GM18861 (cell line): Measurements from ENCODE around the gene FOLR1.
"Not testable (repeated sequence)": the region's sequence is repeated elsewhere in the genome, so short reads cannot be mapped to it uniquely, and the experiment has no call there.

Source experiments
- ATAC-seq: cut with Tn5 transposase; IDR thresholded peaks from one replicate; pipeline ENCODE4 v1.9.1; 2021; ENCODE audit not compliant: unreplicated experiment

Gene FOLR1

DNA sequence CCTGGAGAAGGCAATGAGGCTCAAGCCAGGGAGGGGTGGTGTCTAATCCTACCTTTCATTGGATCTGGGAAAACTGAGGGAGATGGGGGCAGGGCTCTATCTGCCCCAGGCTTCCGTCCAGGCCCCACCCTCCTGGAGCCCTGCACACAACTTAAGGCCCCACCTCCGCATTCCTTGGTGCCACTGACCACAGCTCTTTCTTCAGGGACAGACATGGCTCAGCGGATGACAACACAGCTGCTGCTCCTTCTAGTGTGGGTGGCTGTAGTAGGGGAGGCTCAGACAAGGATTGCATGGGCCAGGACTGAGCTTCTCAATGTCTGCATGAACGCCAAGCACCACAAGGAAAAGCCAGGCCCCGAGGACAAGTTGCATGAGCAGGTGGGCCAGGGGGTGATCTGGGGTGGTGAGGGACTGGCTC is at the start of gene FOLR1:
Gene FOLR1, plus strand, starts transcription at position 180 of the 421 bp plus-strand sequence. Its CDS starts 34 bp downstream, at position 214.
- no peak for ATAC-seq

DNA sequence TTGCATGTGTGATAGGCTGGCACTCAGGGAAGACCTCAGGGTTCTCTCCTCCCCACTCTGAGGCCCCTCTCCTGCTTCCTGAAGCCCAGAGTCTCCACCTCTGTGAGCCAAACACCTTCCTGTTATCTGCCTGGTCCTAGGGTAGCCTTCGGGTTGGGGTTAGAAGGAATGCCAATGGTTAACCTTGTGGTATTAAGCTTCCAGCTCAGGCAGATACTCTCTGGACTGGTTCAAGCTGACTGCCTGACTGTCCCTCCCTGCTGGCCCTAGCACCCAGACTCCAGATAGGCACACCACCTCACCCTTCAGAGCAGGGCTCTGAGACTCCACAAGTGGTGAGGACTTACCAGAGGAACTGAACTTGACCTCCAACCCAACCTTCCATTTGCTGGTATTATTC is 49.4 kb upstream of the FOLR1 start:
- ATAC-seq: not testable (repeated sequence)

DNA sequence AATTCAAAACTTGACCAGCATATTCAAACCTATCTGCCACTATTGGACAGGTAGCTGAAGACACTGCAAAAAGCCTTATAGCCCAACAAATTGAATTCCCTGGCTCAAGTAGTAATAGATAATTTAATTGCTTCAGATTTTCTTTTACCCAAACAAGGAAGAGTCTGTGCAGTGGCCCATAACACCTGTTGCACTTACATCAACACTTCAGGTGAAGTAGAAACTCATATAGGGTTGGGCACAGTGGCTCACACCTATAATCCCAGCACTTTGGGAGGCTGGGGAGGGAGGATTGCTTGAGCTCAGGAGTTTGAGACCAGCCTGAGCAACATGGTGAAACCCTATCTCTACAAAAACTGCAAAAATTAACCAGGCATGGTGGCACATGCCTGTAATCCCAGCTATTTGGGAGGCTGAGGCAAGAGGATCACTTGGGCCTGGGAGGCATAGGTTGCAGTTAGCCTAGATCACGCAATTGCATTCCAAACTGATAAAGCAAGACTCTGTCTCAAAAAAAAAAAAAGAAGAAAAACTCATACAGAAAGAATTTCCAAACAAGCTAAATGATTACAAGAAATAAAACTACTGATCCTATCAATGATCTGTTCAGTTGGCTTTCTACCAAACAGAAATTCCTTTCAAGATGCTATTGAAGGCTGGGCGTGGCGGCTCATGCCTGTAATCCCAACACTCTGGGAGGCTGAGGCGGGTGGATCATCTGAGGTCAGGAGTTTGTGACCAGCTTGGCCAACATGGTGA is 47.0 kb upstream of the FOLR1 start:
- no peak for ATAC-seq

DNA sequence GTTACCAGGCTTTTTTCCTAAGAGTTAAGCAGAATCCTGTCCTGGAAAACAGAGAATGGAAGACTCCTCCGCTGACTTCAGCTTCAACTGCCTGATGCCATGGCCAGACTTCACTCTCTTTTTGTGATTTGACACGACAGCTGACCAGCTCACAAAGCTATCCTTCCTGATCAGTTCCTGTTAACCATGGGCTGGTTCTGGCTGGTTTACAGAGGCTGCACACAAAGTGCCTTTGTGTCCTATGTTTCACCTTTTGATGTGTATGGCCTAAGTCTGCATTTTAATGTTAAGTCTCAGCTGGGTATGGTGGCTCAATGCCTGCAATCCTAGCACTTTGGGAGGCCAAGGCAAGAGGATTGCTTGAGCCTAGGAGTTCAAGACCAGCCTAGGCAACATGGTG is 45.3 kb upstream of the FOLR1 start:
- no peak for ATAC-seq

DNA sequence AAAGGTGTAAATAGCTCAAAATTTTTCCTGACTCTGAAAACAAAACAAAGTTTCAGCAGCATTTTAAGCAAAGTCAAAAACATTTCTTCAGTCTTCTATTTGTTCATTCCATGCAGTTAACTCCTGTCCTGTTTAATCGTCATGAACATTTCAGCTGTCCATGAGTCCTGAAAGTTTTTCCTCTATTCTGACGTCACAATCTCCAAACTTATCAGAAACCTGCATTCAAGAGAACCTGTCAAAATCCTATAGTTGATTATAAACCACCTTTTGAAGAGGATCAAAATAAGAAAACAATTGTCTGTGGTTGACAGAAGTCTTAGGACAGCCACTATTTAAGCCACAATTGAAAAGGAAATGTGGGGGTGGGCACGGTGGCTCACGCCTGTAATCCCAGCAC is 41.1 kb upstream of the FOLR1 start:
- no peak for ATAC-seq

DNA sequence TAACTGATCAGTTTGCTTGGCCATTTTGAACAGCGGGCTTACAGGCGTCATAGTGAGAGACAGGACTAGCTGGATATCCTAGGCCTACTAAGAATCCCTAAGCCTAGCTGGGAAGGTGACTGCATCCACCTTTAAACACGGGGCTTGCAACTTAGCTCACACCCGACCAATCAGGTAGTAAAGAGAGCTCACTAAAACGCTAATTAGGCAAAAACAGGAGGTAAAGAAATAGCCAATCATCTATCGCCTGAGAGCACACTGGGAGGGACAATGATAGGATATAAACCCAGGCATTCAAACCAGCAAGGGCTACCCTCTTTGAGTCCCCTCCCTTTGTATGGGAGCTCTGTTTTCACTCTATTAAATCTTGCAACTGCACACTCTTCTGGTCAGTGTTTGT is 38.1 kb upstream of the FOLR1 start:
- not testable (repeated sequence) for ATAC-seq

DNA sequence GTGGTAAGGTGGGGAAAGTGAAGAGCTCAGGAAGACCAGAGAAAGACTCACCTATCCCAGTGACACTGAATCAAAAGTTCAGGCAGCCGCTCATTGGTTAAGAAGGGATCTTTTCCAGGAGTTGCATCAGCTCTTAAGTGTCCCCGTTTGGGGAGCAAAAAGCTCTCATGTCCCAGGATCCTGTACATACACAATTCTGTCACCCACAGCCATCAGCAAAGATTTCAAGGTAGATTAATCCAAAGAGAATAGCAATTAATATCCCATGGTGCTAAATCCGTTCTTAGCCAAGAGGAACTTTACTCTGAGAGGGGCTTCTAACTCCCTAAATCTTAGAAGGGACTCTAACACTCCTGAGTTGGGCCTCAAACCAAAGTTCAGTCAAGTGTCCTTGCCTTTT is 37.1 kb upstream of the FOLR1 start:
- ATAC-seq: no peak

DNA sequence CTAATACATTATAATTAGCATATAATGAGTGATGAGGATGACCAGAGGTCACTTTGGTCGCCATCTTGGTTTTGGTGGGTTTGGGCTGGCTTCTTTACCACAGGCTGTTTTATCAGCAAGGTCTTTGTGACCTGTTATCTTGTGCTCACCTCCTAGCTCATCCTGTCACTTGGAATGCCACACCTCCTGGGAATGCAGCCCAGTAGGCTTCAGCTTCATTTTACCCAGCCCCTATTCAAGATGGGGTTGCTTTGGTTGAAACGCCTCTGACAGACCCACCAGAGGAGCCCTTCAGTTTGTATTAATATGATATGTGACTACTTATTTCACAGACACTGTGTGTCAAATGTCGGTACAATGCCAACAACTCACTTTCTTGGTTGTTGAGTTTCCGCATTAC is 36.2 kb upstream of the FOLR1 start:
- ATAC-seq: no peak

DNA sequence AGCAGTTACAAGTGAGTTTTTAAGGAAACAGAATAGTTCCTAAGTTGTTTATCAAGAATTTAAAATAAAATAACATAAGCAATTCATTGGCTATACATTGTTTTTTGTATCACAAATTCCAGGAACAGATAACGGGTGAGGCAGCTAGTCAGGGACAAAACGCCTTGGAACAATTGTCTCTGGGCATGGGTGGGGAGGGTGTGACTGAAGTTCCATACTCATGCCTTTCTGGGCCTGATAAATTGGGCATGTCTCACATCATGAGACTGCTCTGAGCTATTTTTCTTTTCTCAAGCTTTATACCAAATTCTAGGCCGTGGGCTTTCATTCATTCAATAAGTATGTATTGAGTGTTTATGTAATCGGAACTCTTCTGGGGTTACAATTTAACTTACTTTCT is 34.8 kb upstream of the FOLR1 start:
- no peak for ATAC-seq

DNA sequence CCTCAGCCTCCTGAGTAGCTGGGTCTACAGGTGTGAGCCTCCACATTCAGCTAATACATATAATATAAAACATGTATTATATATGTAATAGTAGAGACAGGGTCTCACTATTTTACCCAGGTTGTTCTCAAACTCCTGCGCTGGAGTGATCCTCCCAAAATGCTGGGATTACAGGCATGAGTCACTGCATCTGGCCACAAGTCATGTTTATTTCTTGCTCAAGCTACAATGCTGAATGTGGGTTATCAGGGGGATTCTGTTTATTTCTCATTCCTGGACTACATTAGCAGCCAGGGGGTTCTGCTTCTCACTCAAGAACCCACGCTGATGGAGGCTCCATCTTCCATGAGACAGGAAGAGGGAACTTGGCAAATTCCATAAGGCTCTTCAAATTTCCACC is 31.6 kb upstream of the FOLR1 start:
- no peak for ATAC-seq

DNA sequence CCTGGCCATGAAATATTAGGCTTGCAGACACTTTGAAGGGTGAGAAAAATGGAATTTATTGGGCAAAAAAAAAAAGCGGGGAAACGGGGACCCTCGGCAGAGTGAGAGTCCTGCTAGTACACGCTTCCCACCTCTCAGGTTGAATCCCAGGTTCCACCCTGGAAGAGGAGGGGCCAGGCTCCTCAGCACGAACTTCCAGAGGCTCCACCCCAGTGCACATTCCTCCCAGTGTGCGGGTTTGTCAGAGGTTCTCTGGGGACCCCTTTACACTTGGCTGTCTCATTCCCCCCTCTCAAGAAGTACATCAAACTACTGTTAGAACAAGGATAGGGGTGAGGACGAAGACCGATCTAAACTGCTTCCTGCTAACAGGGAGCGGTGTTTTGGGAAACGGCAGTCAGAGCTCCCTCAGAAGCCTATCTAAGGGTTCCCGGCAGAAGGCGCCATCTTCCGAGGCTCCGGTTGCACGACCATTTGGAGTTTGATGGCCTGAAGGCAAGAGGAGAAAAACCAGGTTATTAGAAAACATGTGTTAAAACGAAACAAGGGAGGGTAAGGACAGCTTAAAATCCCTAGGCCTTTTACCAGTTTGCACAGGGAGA is 28.9 kb upstream of the FOLR1 start:
- no peak for ATAC-seq

DNA sequence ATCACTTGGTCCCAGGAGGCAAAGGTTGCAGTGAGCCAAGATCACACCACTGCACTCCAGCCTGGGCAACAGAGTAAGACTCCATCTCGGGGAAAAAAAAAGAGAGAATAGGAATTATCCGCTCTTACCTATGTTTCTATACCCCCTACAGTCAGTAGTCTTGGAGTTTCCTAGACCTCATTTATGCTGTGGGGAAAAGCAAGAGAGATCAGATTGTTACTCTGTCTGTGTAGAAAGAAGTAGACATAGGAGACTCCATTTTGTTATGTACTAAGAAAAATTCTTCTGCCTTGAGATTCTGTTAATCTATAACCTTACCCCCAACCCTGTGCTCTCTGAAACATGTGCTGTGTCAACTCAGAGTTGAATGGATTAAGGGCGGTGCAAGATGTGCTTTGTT is 27.8 kb upstream of the FOLR1 start:
- ATAC-seq: not testable (repeated sequence)

DNA sequence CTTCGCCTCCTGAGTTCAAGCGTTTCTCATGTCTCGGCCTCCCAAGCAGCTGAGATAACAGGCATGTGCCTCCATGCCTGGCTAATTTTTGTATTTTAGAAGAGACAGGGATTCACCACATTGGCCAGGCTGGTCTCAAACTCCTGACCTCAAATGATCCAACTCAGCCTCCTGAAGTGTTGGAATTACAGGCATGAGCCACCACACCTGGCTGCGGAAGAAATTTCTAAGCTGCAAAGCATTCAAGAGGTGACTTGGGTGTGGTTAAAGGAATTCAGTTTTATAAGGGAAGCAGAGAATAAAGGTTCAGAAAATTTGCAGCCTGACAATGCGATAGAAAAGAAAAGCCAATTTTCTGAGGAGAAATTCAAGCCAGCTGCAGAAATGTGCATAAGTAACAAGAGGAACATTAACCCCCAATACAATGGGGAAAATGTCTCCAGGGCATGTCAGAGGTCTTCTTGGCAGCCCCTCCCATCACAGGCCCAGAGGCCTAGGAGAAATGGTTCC is 22.8 kb upstream of the FOLR1 start:
- not testable (repeated sequence) for ATAC-seq

DNA sequence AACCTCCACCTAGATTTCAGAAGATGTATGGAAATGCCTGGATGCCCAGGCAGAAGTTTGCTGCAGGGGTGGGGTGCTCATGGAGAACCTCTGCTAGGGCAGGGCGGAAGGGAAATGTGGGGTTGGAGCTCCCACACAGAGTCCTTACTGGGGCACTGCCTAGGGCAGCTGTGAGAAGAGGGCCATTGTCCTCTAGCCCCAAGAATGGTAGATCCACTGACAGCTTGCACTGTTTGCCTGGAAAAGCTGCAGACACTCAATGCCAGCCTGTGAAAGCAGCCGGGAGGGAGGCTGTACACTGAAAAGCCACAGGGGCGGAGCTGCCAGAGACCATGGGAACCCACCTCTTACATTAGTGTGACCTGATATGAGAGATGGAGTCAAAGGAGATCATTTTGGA is 22.2 kb upstream of the FOLR1 start:
- ATAC-seq: not testable (repeated sequence)

DNA sequence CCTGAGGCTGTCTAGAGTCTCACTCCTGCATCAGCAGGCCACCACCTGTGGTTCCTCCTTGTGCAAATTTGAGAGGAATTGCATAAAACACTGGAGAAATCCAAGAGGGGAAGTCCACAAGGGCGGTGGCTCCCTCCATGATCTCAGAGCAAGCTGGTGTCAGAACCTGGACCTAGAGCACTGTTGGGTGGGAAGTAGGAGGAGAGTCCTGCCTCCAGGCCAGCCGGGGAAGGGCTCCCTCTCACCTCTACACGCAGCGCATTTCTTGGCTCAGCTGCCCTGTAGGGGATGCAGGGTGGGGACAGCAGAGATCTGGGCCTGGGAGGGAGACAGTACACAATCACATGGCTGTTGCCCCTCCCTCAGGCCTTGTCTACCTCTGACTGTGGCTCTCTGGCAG is 19.9 kb upstream of the FOLR1 start:
- ATAC-seq: not testable (repeated sequence)

DNA sequence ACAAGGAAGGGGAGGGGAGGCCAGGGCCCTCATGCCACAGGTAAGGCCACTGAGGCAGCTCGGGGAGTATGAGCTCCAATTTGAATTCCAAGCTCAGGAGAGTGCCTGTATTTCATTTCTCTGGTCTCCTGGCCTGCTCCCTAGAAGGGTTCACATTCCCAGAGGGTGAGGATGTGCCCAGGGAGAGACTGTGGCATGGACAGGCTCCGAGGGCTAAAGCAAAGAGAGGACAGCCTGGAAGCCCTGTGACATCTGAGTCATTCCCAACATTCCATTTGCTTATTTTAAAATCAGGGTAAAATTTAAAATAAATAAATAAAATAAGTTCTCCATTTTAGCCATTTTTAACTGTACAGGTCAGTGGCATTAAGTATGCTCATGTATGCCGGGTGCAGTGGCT is 18.6 kb upstream of the FOLR1 start:
- no peak for ATAC-seq

DNA sequence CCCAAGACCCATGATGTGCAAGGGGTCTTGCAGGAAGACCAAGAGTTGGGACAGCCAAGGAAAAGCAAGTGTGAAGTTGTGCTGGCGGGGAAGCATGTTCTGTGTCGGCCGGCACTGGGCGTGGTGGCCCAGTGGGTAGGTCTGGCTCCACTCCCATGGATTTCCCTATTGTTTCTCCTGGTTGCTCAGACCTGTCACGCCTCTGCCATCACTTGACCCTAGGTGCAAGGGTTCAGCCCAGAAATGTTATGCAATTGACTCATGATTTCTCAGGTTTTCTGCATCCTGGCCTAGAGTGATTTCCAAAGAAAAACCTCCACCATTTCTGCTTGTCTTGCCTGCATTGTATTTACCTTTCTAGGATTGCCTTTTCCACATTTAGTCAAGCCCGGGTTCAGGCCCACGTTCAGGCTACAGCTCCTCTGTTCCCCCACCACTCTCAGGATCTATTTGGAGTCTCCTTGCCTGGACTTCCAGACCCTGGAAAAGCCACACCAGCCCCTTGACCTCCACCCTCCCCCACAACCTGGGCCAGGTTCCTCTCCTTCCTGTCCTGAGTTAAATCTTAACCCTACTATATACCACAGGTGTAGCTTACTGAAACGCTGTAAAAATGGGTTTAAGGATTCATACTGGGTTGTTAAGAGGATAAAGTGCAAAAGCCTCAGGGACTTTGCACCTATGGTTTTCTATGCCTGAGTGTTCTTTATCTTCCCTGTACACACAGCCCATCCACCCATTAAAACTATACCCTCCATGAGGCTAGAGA is 17.5 kb upstream of the FOLR1 start:
- ATAC-seq: no peak

DNA sequence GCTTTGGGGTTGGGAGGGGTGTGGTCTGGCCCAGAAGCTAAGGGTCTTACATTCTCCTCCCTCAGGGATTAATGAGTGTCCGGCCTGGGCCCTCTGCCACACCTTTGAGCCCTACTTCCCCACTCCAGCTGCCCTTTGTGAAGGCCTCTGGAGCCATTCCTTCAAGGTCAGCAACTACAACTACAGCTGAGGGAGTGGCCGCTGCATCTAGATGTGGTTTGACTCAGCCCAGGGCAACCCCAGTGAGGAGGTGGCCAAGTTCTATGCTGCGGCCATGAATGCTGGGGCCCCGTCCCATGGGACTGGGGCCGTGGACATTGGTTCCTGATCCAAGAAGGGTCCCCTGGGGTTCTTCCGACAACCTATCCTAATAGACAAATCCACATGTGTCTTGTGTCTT is 14.3 kb upstream of the FOLR1 start:
- ATAC-seq: no peak

DNA sequence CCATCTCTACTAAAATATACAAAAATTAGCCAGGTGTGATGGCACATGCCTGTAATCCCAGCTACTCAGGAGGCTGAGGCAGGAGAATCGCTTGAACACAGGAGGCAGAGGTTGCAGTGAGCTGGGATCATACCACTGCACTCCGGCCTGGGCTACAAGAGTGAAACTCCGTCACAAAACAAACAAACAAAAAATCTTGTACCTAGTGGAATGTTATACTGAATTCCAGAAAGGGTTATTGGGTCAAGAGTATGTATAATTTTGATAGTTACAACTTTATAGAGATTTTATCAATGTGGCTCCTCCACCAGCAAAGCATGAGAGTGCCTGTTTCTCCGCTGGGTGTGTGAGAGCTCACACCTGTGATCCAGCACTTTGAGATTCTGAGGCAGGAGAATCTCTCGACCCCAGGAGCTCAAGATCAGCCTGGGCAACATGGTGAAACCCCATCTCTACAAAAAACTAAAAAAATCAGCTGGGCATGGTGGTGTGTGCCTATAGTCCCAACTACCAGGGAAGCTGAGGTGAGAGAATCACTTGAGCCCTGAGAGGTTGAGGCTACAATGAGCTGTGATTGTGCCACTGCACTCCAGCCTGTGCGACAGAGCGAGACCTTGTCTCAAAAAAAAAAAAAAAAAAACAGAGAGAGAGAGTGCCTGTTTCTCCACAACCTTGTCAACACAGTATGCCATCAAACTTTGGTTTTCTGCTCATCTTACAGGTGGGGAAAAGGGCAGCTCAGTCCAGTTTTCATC is 12.7 kb upstream of the FOLR1 start:
- no peak for ATAC-seq

DNA sequence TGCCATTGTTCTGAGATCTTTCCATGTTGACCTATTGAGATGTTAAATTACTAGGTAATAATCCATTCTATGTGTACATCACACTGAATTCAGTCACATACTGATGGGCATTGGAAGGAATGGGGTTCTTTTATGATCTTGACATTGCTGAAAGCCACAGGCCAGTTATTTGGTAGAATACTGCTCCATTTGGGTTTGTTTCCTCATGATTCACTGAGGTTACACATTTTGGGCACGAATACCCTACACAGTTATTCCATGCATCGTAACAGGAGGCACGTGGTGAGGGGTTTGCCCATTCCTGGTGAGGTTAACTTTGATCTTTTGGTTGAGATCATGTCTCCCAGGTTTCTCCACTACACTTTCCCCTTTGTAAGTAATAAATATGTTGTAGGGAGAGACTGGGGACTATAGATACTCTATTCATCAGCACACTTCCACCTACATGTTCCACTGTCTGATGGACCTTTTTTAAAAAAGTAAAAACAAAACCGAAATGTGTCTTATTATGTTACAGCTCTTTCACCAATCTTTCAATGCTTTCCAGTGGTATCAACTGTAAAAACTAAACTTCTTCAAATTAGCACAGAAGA is 12.0 kb upstream of the FOLR1 start:
- ATAC-seq: no peak
